MCF 10A (cell line): ENCODE results near the gene RBM20. TPM values are rescaled to one million over a fixed set of nuclear protein-coding genes. Genes with fewer than 3 reads are reported as not detected.
A peak's percentile ranks its signal among the peaks of the same experiment; 100 is the strongest.

ENCODE experiments used
- BruUV-seq: library from RNA; stranded (reverse); fragments of 400-500 nt; replicated peaks from 2 replicates; lab custom pipeline; 2021; lab: Mats Ljungman, UMichigan
- CTCF ChIA-PET: fragments of 300-600 bp; sonication (Branson Sonifier 250); formaldehyde crosslinking; extraction: SDS; loops from one replicate; lab custom pipeline; 2021; ENCODE audit warnings: antibody characterized with exemption, inconsistent platforms; lab: Yijun Ruan, JAX
- POLR2A ChIA-PET: fragments of 300-600, 350-650 bp; sonication (Branson Sonifier 250); formaldehyde crosslinking; extraction: SDS; loops from one replicate; lab custom pipeline; 2020; ENCODE audit warnings: antibody characterized with exemption, inconsistent platforms; lab: Yijun Ruan, JAX
- DNase-seq: peaks from one replicate; pipeline ENCODE4 v3.0.0-alpha.2; 2018; ENCODE audit not compliant: unreplicated experiment
- H3K27ac Mint-ChIP-seq: one replicate; pipeline ENCODE4 v1.8.0; 2022; ENCODE audit warnings: mild to moderate bottlenecking, low read depth, mixed read lengths; ENCODE audit not compliant: unreplicated experiment
- H3K27me3 Mint-ChIP-seq: one replicate; pipeline ENCODE4 v1.8.0; 2022; ENCODE audit warnings: mixed read lengths; ENCODE audit not compliant: insufficient read depth, unreplicated experiment
- H3K36me3 Mint-ChIP-seq: one replicate; pipeline ENCODE4 v1.8.0; 2022; ENCODE audit warnings: mild to moderate bottlenecking, moderate library complexity, mixed read lengths; ENCODE audit not compliant: insufficient read depth, unreplicated experiment
- H3K4me1 Mint-ChIP-seq: one replicate; pipeline ENCODE4 v1.8.0; 2022; ENCODE audit warnings: mixed read lengths; ENCODE audit not compliant: insufficient read depth, unreplicated experiment
- H3K4me3 Mint-ChIP-seq: one replicate; pipeline ENCODE4 v1.8.0; 2022; ENCODE audit warnings: mild to moderate bottlenecking, moderate library complexity, mixed read lengths; ENCODE audit not compliant: unreplicated experiment
- H3K9me3 Mint-ChIP-seq: one replicate; pipeline ENCODE4 v1.8.0; 2022; ENCODE audit warnings: mixed read lengths; ENCODE audit not compliant: unreplicated experiment
- CTCF ChIP-seq: fragments of 200-600 bp; IDR thresholded peaks from one replicate; pipeline ENCODE4 v1.8.0; 2022; ENCODE audit warnings: antibody characterized with exemption, mild to moderate bottlenecking; ENCODE audit not compliant: unreplicated experiment
- intact Hi-C: fragments of 100-400 bp; cut with micrococcal nuclease; formaldehyde crosslinking; loops from 2 replicates; pipeline ENCODE4 v1.14.1; 2022
- total RNA-seq: library from RNA; stranded (reverse); gene quantifications from 2 replicates; pipeline ENCODE4 v1.2.3, GENCODE V29; 2022

Gene RBM20
- total RNA-seq, 1 experiment from 2014 or later = not detected

- Mint-ChIP-seq H3K4me1 (peaks cover 14% of the 10 kb centered on the region), H3K4me3 (no peak overlapping the region), H3K27me3 (no peaks in the 10 kb centered on the region), H3K9me3 (peaks cover 16% of the 10 kb centered on the region), H3K27ac (peak overlapping the region; percentile 12), H3K36me3 (no peaks in the 10 kb centered on the region)
- intact Hi-C loops = loop anchor here (2.0 to 5.0 kb wide), 3 partner anchors 55 to 849 kb away; partner anchors contain the start of gene ADRA2A
- no peak for TF ChIP-seq CTCF
- ChIA-PET POLR2A (interaction anchor here (0.7 to 1.9 kb wide), 6 partner anchors 125 to 249 kb away, joined by 3 to 7 read pairs (median 3); partner anchors contain the start of gene BBIP1), CTCF (interaction anchor here (0.6 to 3.1 kb wide), 11 partner anchors 15 to 523 kb away, joined by 3 to 13 read pairs (median 4); no protein-coding TSS in a partner anchor)
- no TSS peak for BruUV-seq
- no peak for DNase-seq
Measured at GRCh38 chr10:110747609-110748464, 103.7 kb downstream of the RBM20 start.

GRCh38 chr10:110748970-110749369 is 104.8 kb downstream of the RBM20 start:
- no peak for DNase-seq
- H3K4me3 Mint-ChIP-seq = no peak overlapping the region
- H3K4me1 Mint-ChIP-seq = peaks cover 14% of the 10 kb centered on the region
- H3K9me3 Mint-ChIP-seq = peaks cover 16% of the 10 kb centered on the region
- H3K36me3 Mint-ChIP-seq = no peaks in the 10 kb centered on the region
- H3K27ac Mint-ChIP-seq = no peak overlapping the region
- ChIA-PET CTCF (interaction anchor here (0.9 to 3.1 kb wide), 8 partner anchors 14 to 430 kb away, joined by 3 to 13 read pairs (median 4); no protein-coding TSS in a partner anchor), POLR2A (interaction anchor here (0.6 to 1.9 kb wide), 8 partner anchors 17 to 982 kb away, joined by 3 to 7 read pairs (median 4); partner anchors contain the start of genes BBIP1 and PDCD4)
- no peaks in the 10 kb centered on the region for H3K27me3 Mint-ChIP-seq
- no peak for TF ChIP-seq CTCF
- BruUV-seq = no TSS peak
- intact Hi-C loops = loop anchor here (5.0 kb wide), 2 partner anchors 328 to 848 kb away; partner anchors contain the start of gene ADRA2A

- no peaks in the 10 kb centered on the region for H3K27me3 Mint-ChIP-seq
- no peak for TF ChIP-seq CTCF
- H3K4me3 Mint-ChIP-seq = no peak overlapping the region
- no peak overlapping the region for H3K27ac Mint-ChIP-seq
- DNase-seq = no peak
- H3K9me3 Mint-ChIP-seq = peaks cover 16% of the 10 kb centered on the region
- H3K4me1 Mint-ChIP-seq = peaks cover 12% of the 10 kb centered on the region
- ChIA-PET CTCF (interaction anchor here (1.2 to 3.1 kb wide), 2 partner anchors 52 to 107 kb away, joined by 3 to 13 read pairs; no protein-coding TSS in a partner anchor), POLR2A (no interaction called here)
- intact Hi-C loops = no loop called here
- no TSS peak for BruUV-seq
- no peaks in the 10 kb centered on the region for H3K36me3 Mint-ChIP-seq
Measured at GRCh38 chr10:110750931-110751330, 106.8 kb downstream of the RBM20 start.

- ChIA-PET CTCF (no interaction called here), POLR2A (no interaction called here)
- peaks cover 16% of the 10 kb centered on the region for H3K9me3 Mint-ChIP-seq
- intact Hi-C loops = no loop called here
- no peaks in the 10 kb centered on the region for H3K27me3 Mint-ChIP-seq
- no peak for TF ChIP-seq CTCF
- BruUV-seq = no TSS peak
- no peaks in the 10 kb centered on the region for H3K36me3 Mint-ChIP-seq
- peaks cover 7% of the 10 kb centered on the region for H3K4me1 Mint-ChIP-seq
- H3K4me3 Mint-ChIP-seq = no peak overlapping the region
- no peak overlapping the region for H3K27ac Mint-ChIP-seq
- DNase-seq = no peak
Measured at GRCh38 chr10:110751850-110752249, 107.7 kb downstream of the RBM20 start.
